MCF 10A (cell line): ENCODE results near the gene PTPN6. TPM values are rescaled to one million over a fixed set of nuclear protein-coding genes. Genes with fewer than 3 reads are reported as not detected.

Experiments
- BruUV-seq: library from RNA; stranded (reverse); fragments of 400-500 nt; replicated peaks from 2 replicates; lab custom pipeline; 2021; lab: Mats Ljungman, UMichigan
- CTCF ChIA-PET: fragments of 300-600 bp; sonication (Branson Sonifier 250); formaldehyde crosslinking; extraction: SDS; loops from one replicate; lab custom pipeline; 2021; ENCODE audit warnings: antibody characterized with exemption, inconsistent platforms; lab: Yijun Ruan, JAX
- POLR2A ChIA-PET: fragments of 300-600, 350-650 bp; sonication (Branson Sonifier 250); formaldehyde crosslinking; extraction: SDS; loops from one replicate; lab custom pipeline; 2020; ENCODE audit warnings: antibody characterized with exemption, inconsistent platforms; lab: Yijun Ruan, JAX
- DNase-seq: peaks from one replicate; pipeline ENCODE4 v3.0.0-alpha.2; 2018; ENCODE audit not compliant: unreplicated experiment
- H3K27ac Mint-ChIP-seq: one replicate; pipeline ENCODE4 v1.8.0; 2022; ENCODE audit warnings: mild to moderate bottlenecking, low read depth, mixed read lengths; ENCODE audit not compliant: unreplicated experiment
- H3K27me3 Mint-ChIP-seq: one replicate; pipeline ENCODE4 v1.8.0; 2022; ENCODE audit warnings: mixed read lengths; ENCODE audit not compliant: insufficient read depth, unreplicated experiment
- H3K36me3 Mint-ChIP-seq: one replicate; pipeline ENCODE4 v1.8.0; 2022; ENCODE audit warnings: mild to moderate bottlenecking, moderate library complexity, mixed read lengths; ENCODE audit not compliant: insufficient read depth, unreplicated experiment
- H3K4me1 Mint-ChIP-seq: one replicate; pipeline ENCODE4 v1.8.0; 2022; ENCODE audit warnings: mixed read lengths; ENCODE audit not compliant: insufficient read depth, unreplicated experiment
- H3K4me3 Mint-ChIP-seq: one replicate; pipeline ENCODE4 v1.8.0; 2022; ENCODE audit warnings: mild to moderate bottlenecking, moderate library complexity, mixed read lengths; ENCODE audit not compliant: unreplicated experiment
- H3K9me3 Mint-ChIP-seq: one replicate; pipeline ENCODE4 v1.8.0; 2022; ENCODE audit warnings: mixed read lengths; ENCODE audit not compliant: unreplicated experiment
- CTCF ChIP-seq: fragments of 200-600 bp; IDR thresholded peaks from one replicate; pipeline ENCODE4 v1.8.0; 2022; ENCODE audit warnings: antibody characterized with exemption, mild to moderate bottlenecking; ENCODE audit not compliant: unreplicated experiment
- intact Hi-C: fragments of 100-400 bp; cut with micrococcal nuclease; formaldehyde crosslinking; loops from 2 replicates; pipeline ENCODE4 v1.14.1; 2022
- total RNA-seq: library from RNA; stranded (reverse); gene quantifications from 2 replicates; pipeline ENCODE4 v1.2.3, GENCODE V29; 2022

Gene PTPN6
- total RNA-seq, 1 experiment from 2014 or later, result 10.3 TPM

GRCh38 chr12:6968426-6968825, 17.3 kb downstream of the PTPN6 start:
- TF ChIP-seq CTCF, result no peak
- H3K36me3 Mint-ChIP-seq, result peaks cover 78% of the 10 kb centered on the region
- no peaks in the 10 kb centered on the region for H3K9me3 Mint-ChIP-seq
- H3K4me1 Mint-ChIP-seq, result peaks cover 51% of the 10 kb centered on the region
- H3K4me3 Mint-ChIP-seq, result peak overlapping the region; percentile 93
- CTCF ChIA-PET, result interaction anchor here (0.5 to 2.8 kb wide), 20 partner anchors 21 to 526 kb away, joined by 3 to 21 read pairs (median 4); partner anchors contain the start of genes C12orf57, LPCAT3, MLF2 and RNU7-1
- no TSS peak for BruUV-seq
- POLR2A ChIA-PET, result interaction anchor here (0.6 to 4.5 kb wide), 13 partner anchors 24 to 434 kb away, joined by 3 to 78 read pairs (median 3); partner anchors contain the start of genes C12orf57, GAPDH, LPCAT3 and RNU7-1
- DNase-seq, result no peak
- no peaks in the 10 kb centered on the region for H3K27me3 Mint-ChIP-seq
- intact Hi-C loops, result no loop called here
- peak overlapping the region; percentile 99 for H3K27ac Mint-ChIP-seq

- Mint-ChIP-seq H3K9me3 (no peaks in the 10 kb centered on the region), H3K4me3 (peak overlapping the region; percentile 93), H3K27ac (peak overlapping the region; percentile 99), H3K4me1 (peaks cover 37% of the 10 kb centered on the region), H3K27me3 (no peaks in the 10 kb centered on the region), H3K36me3 (peaks cover 78% of the 10 kb centered on the region)
- ChIA-PET CTCF (interaction anchor here (1.5 to 2.8 kb wide), 2 partner anchors 45 to 143 kb away, joined by 7 to 17 read pairs; no protein-coding TSS in a partner anchor), POLR2A (interaction anchor here (0.7 to 4.5 kb wide), 7 partner anchors 8 to 138 kb away, joined by 3 to 78 read pairs (median 5); partner anchors contain the start of genes C12orf57, C1RL, LPCAT3 and RNU7-1)
- BruUV-seq, result TSS peak; percentile 29
- no peak for TF ChIP-seq CTCF
- intact Hi-C loops, result loop anchor here (2.0 to 5.0 kb wide), 2 partner anchors 49 to 122 kb away; partner anchors contain the start of genes C1R and LPCAT3
- no peak for DNase-seq
Observed at GRCh38 chr12:6970096-6970527, 19.0 kb downstream of the PTPN6 start.

GRCh38 chr12:6974180-6974579, 23.0 kb downstream of the PTPN6 start:
- intact Hi-C loops, result loop anchor here (5.0 kb wide), 1 partner anchor 118 kb away; the partner anchor contains the start of gene C1R
- DNase-seq, result no peak
- no peak for TF ChIP-seq CTCF
- ChIA-PET POLR2A (interaction anchor here (1.1 to 3.5 kb wide), 4 partner anchors 24 to 82 kb away, joined by 4 to 23 read pairs (median 6); partner anchors contain the start of genes C12orf57, LPCAT3 and RNU7-1), CTCF (interaction anchor here (0.7 to 2.6 kb wide), 7 partner anchors 9 to 170 kb away, joined by 3 to 11 read pairs (median 4); partner anchors contain the start of gene LPCAT3)
- Mint-ChIP-seq H3K27ac (no peak overlapping the region), H3K27me3 (no peaks in the 10 kb centered on the region), H3K9me3 (no peaks in the 10 kb centered on the region), H3K36me3 (peaks cover 79% of the 10 kb centered on the region), H3K4me3 (no peak overlapping the region), H3K4me1 (peaks cover 19% of the 10 kb centered on the region)
- BruUV-seq, result no TSS peak

GRCh38 chr12:6975297-6976032, 24.3 kb downstream of the PTPN6 start:
- Mint-ChIP-seq H3K4me1 (peaks cover 16% of the 10 kb centered on the region), H3K9me3 (no peaks in the 10 kb centered on the region), H3K27me3 (no peaks in the 10 kb centered on the region), H3K27ac (no peak overlapping the region), H3K4me3 (no peak overlapping the region), H3K36me3 (peaks cover 83% of the 10 kb centered on the region)
- no peak for DNase-seq
- POLR2A ChIA-PET, result interaction anchor here (0.6 to 3.5 kb wide), 10 partner anchors 8 to 68 kb away, joined by 3 to 23 read pairs (median 4); partner anchors contain the start of genes C12orf57, LPCAT3 and RNU7-1
- no peak for TF ChIP-seq CTCF
- CTCF ChIA-PET, result interaction anchor here (0.7 to 2.6 kb wide), 9 partner anchors 11 to 169 kb away, joined by 3 to 11 read pairs (median 4); partner anchors contain the start of gene LPCAT3
- no TSS peak for BruUV-seq
- intact Hi-C loops, result no loop called here
